ENCODE data around the gene CABLES2. TPM values are rescaled to one million over a fixed set of nuclear protein-coding genes. Genes with fewer than 3 reads are reported as not detected.

The CABLES2 gene
- total and polyA plus RNA-seq, 2 donors (not counting 3 experiments of a cell fraction or from before 2014, with no cell fraction given): 7.8 to 9.9 TPM

- Histone ChIP-seq H3K4me2 (ENCODE audit: insufficient read depth, low read length) (no peak overlapping the region), H3K9me1 (replicated peaks; ENCODE audit: control insufficient read depth, extremely low read depth, insufficient read depth, low read length) (no peaks in the 10 kb centered on the region), H3K27ac (ENCODE audit: insufficient read depth, low read depth, low read length) (no peak overlapping the region), H3K9me3 (replicated peaks; ENCODE audit: control insufficient read depth, insufficient read depth, low read length) (no peaks in the 10 kb centered on the region), H2AFZ (ENCODE audit: low read depth, low read length) (no peak overlapping the region), H3K4me3 (replicated peaks in 1 of 3; ENCODE audit: insufficient read depth in 1 of 3, low read depth in 1 of 3, low read length in 3 of 3) (no peak overlapping the region), H3K9ac (replicated peaks; ENCODE audit: extremely low read depth, insufficient read depth, low read length) (no peak overlapping the region), H3K36me3 (ENCODE audit: control insufficient read depth in 2 of 2, extremely low read depth in 1 of 2, insufficient read depth in 2 of 2, low read length in 2 of 2) (no peaks in the 10 kb centered on the region), H3K79me2 (ENCODE audit: control insufficient read depth, insufficient read depth, low read length) (no peaks in the 10 kb centered on the region), H4K20me1 (replicated peaks; ENCODE audit: control insufficient read depth, extremely low read depth, insufficient read depth, low read length) (no peaks in the 10 kb centered on the region), H3K4me1 (ENCODE audit: control insufficient read depth, extremely low read depth, insufficient read depth, low read length) (no peaks in the 10 kb centered on the region), H3K27me3 (ENCODE audit: control insufficient read depth in 2 of 2, insufficient read depth in 2 of 2, low read length in 2 of 2) (no peaks in the 10 kb centered on the region)
- no peak for TF ChIP-seq JUN (IDR thresholded peaks at IDR 0.05; ENCODE audit: borderline replicate concordance, insufficient read depth, insufficient read length, low read depth)
- POLR2A ChIA-PET: no interaction called here
- intact Hi-C loops (cut with micrococcal nuclease): no loop called here
- dilution Hi-C loops (cut with MboI; ENCODE audit: extremely low pct_ligation_motif_present, low sequenced_read_pairs): no loop called here
- BruUV-seq (replicated peaks): no TSS peak
- CTCF ChIA-PET: interaction anchor here (1.0 kb wide), 1 partner anchor 38 kb away, joined by 3 read pairs; no protein-coding TSS in a partner anchor
- no peak for FAIRE-seq
- no peak for DNase-seq (ENCODE audit: low read depth, low spot score)
These were observed 40.1 kb upstream of the CABLES2 start for GRCh38 chr20:62446888-62447869.

GRCh38 chr20:62446481-62446880 is 39.4 kb upstream of the CABLES2 start:
- no TSS peak for BruUV-seq (replicated peaks)
- H2AFZ ChIP-seq (ENCODE audit: low read depth, low read length): no peak overlapping the region
- H3K9me3 ChIP-seq (replicated peaks; ENCODE audit: control insufficient read depth, insufficient read depth, low read length): no peaks in the 10 kb centered on the region
- CTCF ChIA-PET: no interaction called here
- no peaks in the 10 kb centered on the region for H4K20me1 ChIP-seq (replicated peaks; ENCODE audit: control insufficient read depth, extremely low read depth, insufficient read depth, low read length)
- intact Hi-C loops (cut with micrococcal nuclease): no loop called here
- no peak overlapping the region for H3K9ac ChIP-seq (replicated peaks; ENCODE audit: extremely low read depth, insufficient read depth, low read length)
- no peaks in the 10 kb centered on the region for H3K79me2 ChIP-seq (ENCODE audit: control insufficient read depth, insufficient read depth, low read length)
- no peak for DNase-seq (ENCODE audit: low read depth, low spot score)
- H3K9me1 ChIP-seq (replicated peaks; ENCODE audit: control insufficient read depth, extremely low read depth, insufficient read depth, low read length): no peaks in the 10 kb centered on the region
- no peaks in the 10 kb centered on the region for H3K27me3 ChIP-seq (ENCODE audit: control insufficient read depth in 2 of 2, insufficient read depth in 2 of 2, low read length in 2 of 2)
- FAIRE-seq: no peak
- POLR2A ChIA-PET: no interaction called here
- no peak overlapping the region for H3K27ac ChIP-seq (ENCODE audit: insufficient read depth, low read depth, low read length)
- no peak overlapping the region for H3K4me3 ChIP-seq (replicated peaks in 1 of 3; ENCODE audit: insufficient read depth in 1 of 3, low read depth in 1 of 3, low read length in 3 of 3)
- TF ChIP-seq FOS (IDR thresholded peaks at IDR 0.05; ENCODE audit: borderline replicate concordance, insufficient read depth, low read length): no peak
- no peak for TF ChIP-seq GATA2 (IDR thresholded peaks at IDR 0.05; ENCODE audit: insufficient read depth, insufficient read length, low read depth, low read length)
- no peak for TF ChIP-seq EZH2 (IDR thresholded peaks at IDR 0.05; ENCODE audit: borderline replicate concordance, low read depth, low read length, severe bottlenecking)
- TF ChIP-seq, protein P1, sequence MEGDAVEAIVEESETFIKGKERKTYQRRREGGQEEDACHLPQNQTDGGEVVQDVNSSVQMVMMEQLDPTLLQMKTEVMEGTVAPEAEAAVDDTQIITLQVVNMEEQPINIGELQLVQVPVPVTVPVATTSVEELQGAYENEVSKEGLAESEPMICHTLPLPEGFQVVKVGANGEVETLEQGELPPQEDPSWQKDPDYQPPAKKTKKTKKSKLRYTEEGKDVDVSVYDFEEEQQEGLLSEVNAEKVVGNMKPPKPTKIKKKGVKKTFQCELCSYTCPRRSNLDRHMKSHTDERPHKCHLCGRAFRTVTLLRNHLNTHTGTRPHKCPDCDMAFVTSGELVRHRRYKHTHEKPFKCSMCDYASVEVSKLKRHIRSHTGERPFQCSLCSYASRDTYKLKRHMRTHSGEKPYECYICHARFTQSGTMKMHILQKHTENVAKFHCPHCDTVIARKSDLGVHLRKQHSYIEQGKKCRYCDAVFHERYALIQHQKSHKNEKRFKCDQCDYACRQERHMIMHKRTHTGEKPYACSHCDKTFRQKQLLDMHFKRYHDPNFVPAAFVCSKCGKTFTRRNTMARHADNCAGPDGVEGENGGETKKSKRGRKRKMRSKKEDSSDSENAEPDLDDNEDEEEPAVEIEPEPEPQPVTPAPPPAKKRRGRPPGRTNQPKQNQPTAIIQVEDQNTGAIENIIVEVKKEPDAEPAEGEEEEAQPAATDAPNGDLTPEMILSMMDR (IDR thresholded peaks at IDR 0.05; ENCODE audit: extremely low read depth in 1 of 2, insufficient read depth in 1 of 2, low read depth in 1 of 2, low read length in 2 of 2): no peak
- no peak for TF ChIP-seq POLR2A (IDR thresholded peaks at IDR 0.05; ENCODE audit: low read depth, low read length)
- TF ChIP-seq, protein P2, sequence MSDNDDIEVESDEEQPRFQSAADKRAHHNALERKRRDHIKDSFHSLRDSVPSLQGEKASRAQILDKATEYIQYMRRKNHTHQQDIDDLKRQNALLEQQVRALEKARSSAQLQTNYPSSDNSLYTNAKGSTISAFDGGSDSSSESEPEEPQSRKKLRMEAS (IDR thresholded peaks at IDR 0.05; ENCODE audit: insufficient read depth, insufficient read length): no peak
- no peak for TF ChIP-seq JUN (IDR thresholded peaks at IDR 0.05; ENCODE audit: borderline replicate concordance, insufficient read depth, insufficient read length, low read depth)
- TF ChIP-seq POLR2AphosphoS5 (IDR thresholded peaks at IDR 0.05; ENCODE audit: insufficient read depth, low read depth, low read length): no peak
- no peak for TF ChIP-seq MYC (IDR thresholded peaks at IDR 0.05; ENCODE audit: low read depth, low read length)
- dilution Hi-C loops (cut with MboI; ENCODE audit: extremely low pct_ligation_motif_present, low sequenced_read_pairs): no loop called here
- no peaks in the 10 kb centered on the region for H3K4me1 ChIP-seq (ENCODE audit: control insufficient read depth, extremely low read depth, insufficient read depth, low read length)
- no peak overlapping the region for H3K4me2 ChIP-seq (ENCODE audit: insufficient read depth, low read length)
- H3K36me3 ChIP-seq (ENCODE audit: control insufficient read depth in 2 of 2, extremely low read depth in 1 of 2, insufficient read depth in 2 of 2, low read length in 2 of 2): no peaks in the 10 kb centered on the region
